MM.1S (cell line): ENCODE measurements around the gene THOP1.

ENCODE experiments used
- CTCF ChIP-seq: fragments of 300-600 bp; sonication (generic); IDR thresholded peaks from 2 replicates; pipeline ENCODE4 v1.5.1; 2016; ENCODE audit warnings: antibody characterized with exemption, low read length, mixed read lengths
- EZH2 ChIP-seq: fragments of 300-600 bp; sonication (generic); optimal IDR thresholded peaks from 2 replicates; pipeline ENCODE3; 2017; ENCODE audit warnings: low read depth, mild to moderate bottlenecking, antibody characterized with exemption, low read length, mixed read lengths

DNA sequence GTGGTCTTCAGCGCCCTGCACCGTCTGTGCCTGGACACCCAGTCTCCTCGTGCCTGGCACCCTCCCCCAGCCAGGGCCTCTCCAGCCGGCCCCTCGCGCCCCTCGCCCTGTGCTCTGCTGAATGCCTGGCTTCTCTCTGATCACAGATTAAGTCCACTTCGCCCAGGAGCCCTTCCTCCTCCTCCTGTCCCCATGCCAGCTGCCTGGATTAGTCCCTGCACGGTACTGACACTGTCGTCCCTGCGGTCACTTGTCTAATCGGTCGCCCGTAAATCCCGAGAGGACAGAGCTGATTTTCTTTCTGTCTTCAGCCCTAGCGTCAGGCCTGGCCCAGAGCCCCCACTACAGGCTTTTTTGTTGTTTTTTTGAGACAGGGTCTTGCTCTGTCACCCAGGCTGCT, 6.6 kb downstream of the THOP1 start:
- no peak for TF ChIP-seq CTCF
- TF ChIP-seq EZH2, result no peak
